GDM1 (cell line): ENCODE data around the gene GSTM5.
"Not testable (repeated sequence)": the region's sequence is repeated elsewhere in the genome, so short reads cannot be mapped to it uniquely, and the experiment has no call there.

Experiments
- DNase-seq: peaks from one replicate; lab custom pipeline; 2025; lab: John Stamatoyannopoulos, UW

Gene GSTM5

DNA sequence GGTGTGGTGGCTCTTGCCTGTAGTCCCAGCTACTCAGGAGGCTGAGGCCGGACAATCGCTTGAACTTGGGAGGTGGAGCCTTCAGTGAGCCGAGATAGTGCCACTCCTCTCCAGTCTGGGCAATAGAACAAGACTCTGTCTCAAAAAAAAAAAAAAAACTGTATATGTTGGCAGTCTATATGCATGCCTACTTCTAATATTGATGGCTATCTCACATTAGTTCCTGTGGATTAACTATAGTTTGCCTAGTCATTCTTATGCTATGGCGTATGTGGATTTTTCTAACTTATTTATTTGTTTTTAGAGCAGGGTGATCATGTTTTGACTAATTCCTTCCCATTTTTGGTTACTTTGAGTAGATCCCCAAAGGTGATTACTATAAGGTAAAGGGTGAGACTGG, 15.0 kb upstream of the GSTM5 start:
- no peak for DNase-seq

DNA sequence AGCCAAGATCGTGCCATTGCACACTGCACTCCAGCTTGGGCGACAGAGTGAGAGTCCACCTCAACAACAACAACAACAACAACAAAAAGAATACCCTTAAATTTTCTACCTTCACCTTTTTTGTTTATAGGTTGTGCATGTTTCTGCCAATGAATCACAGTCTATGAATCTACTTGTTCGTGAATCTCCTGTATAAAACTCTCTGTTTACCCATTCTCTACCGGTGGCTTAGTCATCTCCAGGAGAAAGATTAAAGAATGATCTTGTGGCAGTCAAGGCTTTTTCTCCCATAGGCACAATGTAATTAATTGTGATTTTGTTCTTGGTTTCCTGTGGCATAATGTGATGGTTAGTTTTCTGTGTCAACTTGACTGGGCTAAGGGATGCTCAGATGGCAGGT, 14.2 kb upstream of the GSTM5 start:
- not testable (repeated sequence) for DNase-seq

DNA sequence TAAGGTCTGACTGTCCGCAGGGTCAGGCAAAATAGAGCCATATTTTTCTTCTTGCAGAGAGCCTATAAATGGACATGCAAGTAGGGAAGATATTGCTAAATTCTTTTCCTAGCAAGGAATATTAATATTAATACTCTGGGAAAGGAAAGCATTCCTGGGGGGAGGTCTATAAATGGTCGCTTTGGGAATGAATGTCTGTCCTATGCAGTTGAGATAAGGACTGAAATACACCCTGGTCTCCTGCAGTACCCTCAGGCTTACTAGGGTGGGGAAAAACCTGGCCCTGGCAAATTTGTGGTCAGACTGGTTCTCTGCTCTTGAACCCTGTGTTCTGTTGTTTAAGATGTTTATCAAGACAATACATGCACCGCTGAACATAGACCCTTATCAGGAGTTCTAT, 9.1 kb upstream of the GSTM5 start:
- not testable (repeated sequence) for DNase-seq

DNA sequence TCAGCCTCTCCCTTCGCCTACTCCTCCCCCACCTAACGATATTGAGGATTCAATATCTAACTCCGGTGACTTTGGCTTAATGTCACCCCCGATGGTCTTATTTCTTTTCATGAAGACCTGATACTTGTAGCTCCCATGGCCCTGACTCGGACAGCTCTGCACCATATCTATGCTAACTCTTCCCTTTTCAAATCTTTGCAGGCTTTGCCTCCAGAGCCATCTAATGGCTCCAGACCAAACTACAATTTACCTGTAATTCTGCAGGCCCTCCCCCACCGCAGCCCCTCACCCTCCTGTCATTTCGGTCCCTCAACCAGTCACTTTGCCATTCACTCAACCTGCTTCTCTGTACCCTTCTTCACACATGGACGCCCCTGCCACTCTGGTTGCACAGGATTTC, 7.9 kb upstream of the GSTM5 start:
- no peak for DNase-seq

DNA sequence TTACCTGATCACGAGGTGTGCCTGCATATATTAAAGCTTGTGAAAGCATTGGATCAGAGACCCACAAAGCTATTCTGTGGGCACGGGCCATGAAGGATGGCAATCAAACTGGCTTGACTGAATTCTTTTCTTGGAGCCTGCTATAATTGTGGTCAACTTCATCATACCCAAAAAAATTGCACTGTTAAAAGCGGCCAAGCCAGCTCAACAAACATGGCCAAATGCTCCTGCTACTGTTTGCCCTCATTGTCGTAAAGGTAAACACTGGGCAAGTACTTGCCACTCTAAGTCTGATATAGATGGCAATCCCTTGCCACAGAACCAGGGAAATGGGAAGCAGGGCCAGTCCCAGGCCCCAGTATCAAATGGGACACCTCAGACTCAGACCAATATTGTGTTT, 6.6 kb upstream of the GSTM5 start:
- no peak for DNase-seq

DNA sequence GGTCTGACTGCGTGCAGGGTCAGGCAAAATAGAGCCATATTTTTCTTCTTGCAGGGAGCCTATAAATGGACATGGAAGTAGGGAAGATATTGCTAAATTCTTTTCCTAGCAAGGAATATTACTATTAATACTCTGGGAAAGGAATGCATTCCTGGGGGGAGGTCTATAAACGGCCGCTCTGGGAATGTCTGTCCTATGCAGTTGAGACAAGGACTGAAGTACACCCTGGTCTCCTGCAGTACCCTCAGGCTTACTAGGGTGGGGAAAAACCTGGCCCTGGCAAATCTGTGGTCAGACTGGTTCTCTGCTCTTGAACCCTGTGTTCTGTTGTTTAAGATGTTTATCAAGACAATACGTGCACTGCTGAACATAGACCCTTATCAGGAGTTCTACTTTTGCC, 3.1 kb upstream of the GSTM5 start:
- DNase-seq = not testable (repeated sequence)

DNA sequence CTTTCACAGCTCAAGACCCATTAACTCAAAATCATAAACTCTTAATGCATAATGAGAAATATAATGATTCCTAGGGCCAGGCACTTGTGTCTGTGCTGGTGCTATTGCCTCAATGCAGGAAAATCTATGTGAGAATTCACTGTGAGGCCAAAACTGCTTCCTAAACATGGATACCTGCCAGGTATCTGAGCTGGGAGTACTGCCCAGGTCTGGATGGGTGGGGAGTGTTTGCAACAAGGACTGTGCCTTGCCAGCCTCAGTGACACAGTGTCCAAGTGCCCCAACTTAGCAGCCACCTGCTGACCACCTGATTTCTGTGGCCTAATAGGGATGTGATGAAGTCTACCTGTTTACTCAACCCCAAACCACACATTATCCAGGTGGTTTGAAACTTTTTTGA, 2.2 kb upstream of the GSTM5 start:
- DNase-seq = not testable (repeated sequence)

DNA sequence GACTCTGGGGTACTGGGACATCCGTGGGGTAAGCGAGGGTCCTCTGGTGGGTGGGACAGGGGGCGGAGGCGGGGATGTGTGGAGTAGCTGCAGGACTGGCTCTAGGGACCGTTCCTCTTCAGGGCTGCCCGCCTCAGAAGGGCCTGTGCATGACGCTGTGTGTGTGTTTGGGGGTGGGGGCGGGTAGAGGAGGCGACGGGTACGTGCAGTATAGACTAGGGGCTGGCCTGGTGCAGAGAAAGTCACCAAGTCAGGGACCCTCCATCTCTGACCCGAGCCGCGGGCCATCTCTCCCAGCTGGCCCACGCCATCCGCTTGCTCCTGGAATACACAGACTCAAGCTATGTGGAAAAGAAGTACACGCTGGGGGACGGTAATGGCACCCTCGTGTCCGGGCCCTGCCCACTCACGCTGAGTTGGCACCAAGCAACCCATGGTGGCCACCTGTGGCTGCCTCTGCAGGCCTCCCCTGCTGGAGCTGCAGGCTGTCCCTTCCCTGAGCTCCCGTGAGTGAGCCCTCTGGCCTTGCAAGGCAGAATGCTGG, 342 bp downstream of the GSTM5 start:
- no peak for DNase-seq

DNA sequence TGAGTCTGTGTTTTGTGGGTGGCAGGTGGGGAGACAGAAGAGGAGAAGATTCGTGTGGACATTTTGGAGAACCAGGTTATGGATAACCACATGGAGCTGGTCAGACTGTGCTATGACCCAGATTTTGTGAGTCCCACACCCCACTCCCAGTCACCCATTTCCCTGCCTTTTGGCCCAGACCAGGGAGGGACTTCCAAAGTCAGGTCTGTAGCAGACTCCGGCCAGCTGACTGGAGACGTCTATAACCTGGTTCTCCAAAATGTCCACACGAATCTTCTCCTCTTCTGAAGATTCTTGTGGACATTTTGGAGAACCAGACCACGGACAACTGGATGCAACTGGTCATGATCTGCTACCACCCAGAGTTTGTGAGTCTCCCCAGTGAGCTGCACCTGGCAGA, 1.6 kb downstream of the GSTM5 start:
- no peak for DNase-seq

DNA sequence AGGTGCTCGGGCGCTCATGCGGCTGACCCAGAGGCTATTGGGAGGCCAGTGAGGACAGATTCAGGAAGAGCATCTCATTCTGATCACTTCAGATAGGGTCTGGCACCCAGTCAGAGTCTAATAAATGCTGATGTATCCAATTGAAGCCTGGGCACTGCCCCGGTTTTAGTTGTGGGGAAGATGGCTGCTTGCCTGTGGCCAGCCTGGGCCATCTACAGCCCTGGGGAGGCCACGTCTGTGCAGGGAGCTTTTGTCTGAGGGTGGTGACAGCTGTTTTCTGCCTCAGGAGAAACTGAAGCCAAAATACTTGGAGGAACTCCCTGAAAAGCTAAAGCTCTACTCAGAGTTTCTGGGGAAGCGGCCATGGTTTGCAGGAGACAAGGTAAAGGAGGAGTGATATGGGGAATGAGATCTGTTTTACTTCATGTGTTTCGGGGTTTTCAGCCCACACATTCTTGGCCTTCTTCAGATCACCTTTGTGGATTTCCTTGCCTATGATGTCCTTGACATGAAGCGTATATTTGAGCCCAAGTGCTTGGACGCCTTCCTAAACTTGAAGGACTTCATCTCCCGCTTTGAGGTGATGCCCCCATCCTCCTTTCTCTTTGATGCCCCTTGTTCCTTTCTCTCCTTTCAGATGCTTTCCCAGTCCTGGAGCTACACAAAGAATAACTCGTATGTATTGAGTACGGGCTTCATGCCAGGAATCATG, 2.8 kb downstream of the GSTM5 start:
- DNase-seq = no peak

DNA sequence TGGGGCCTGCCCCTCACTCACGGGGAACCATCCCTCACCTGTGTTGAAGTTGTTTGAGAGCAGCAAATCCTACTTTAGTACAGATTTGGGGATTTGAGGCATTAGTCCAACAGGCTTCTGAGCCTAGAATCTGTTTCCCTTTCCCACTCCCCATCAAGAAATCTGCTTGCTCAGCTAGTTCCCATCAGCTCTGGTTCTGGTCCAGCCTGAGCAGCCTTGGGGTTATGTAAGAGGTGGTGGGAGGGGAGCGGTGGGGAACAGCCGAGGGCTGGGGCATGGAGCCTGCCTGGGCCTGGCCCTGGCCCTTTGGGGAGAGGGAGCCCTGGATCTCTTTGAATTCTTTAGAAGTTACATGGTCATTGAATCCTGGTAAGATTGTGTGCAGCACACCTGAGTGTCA, 4.1 kb downstream of the GSTM5 start:
- DNase-seq = no peak

DNA sequence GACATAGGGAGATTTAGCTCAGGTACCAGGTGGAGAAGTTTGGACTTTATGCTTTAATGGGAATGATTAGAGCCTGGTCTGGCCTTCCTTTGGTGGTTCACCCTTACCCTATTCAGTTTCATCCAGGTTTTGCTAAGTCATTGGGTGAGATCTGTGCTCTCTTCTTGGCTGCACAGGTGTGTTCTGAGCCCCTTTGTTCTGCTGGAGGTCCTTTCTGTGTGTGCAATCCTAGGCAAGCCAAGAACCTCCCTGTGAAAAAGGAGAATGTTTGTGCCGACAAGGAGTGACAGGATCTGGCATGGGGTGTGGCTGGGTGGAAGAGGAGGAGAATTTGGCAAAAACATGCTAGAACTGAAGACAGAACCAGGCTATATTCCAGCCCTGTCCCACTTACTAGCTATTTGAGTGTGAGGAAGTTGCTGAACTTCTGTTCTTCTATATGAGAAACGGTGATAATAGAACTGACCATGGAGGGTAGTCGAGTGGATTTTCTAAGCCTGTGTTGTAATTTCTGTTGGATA, 4.6 kb downstream of the GSTM5 start:
- no peak for DNase-seq

DNA sequence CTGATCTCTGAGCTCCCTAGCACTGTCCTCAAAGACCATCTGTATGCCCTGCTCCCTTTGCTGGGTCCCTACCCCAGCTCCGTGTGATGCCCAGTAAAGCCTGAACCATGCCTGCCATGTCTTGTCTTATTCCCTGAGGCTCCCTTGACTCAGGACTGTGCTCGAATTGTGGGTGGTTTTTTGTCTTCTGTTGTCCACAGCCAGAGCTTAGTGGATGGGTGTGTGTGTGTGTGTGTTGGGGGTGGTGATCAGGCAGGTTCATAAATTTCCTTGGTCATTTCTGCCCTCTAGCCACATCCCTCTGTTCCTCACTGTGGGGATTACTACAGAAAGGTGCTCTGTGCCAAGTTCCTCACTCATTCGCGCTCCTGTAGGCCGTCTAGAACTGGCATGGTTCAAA, 5.7 kb downstream of the GSTM5 start:
- no peak for DNase-seq

DNA sequence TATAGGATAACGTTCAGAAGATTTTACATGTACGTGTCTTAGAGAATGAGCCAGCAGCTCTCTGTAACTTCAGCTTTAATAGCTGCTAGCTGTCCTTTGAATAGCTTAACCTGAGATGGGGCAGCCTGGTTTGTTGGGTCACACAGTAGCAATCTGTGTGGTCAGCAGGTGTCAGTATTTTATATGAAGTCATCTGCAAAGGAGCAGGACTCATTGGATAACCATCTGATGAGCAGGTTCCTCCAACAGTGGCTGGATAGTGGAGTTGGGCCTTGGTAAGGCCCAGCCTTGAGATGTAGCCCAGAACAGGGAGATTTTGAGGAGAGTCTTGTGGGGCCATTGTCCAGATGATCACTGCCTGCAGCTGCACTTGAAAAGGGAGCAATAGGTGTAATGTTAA, 6.4 kb downstream of the GSTM5 start:
- DNase-seq = no peak

DNA sequence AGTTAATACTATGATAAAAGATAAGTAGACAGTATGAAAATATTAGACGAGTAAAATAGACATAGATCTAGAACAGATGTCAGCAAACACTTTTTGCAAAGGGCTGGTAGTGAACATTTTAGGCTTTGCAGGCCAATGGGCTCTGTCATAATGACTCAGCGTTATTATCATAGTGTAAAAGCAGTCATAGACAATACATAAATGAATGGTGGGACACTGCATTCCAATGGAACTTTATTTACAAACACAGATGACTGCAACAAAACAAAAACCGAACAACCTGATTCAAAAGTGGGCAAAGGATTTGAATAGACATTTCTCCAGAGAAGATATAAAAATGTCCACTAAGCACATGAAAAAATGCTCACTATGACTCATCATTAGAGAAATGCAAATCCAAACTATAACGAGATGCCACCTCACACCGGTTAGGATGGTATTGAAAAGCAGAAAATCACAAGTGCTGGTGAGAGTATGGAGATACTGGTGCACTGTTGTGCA, 7.3 kb downstream of the GSTM5 start:
- no peak for DNase-seq

DNA sequence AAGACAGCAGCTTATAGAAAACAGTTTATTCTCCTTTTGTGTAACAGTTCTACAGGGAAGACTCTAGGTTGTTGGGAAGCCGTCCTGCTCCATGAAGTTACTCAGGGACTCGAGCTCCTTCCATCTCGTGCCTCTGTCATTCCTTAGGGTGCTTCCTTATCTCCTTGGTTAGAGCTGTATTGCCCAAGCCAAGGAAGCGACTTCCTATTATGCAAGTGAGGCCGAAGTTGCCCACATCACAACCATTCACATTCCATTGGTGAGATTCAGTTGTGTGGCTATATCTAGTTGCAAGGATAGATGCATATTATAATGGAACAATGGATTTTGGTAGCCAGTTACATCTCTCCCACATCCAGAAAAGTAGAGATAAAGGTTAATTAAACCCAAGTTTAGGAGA, 9.0 kb downstream of the GSTM5 start:
- DNase-seq = no peak

DNA sequence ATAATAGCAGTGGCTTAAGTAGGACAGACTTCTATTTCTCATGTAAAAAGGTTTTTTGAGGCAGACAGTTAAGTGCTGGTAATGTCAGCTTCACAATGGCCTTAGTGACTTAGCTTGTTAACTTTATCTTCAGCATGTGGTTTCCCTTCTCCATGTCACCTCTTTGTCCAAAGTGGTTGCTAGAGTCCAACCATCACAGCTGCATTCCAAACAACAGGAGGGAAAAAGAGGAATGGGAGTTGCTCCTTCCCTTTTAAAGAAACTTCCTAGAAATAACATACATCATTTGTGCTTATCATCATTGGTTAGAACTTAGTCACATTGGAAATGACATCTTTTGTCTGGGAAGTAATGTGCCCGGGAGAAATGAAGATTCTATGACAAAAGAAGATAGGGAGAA, 9.9 kb downstream of the GSTM5 start:
- no peak for DNase-seq

DNA sequence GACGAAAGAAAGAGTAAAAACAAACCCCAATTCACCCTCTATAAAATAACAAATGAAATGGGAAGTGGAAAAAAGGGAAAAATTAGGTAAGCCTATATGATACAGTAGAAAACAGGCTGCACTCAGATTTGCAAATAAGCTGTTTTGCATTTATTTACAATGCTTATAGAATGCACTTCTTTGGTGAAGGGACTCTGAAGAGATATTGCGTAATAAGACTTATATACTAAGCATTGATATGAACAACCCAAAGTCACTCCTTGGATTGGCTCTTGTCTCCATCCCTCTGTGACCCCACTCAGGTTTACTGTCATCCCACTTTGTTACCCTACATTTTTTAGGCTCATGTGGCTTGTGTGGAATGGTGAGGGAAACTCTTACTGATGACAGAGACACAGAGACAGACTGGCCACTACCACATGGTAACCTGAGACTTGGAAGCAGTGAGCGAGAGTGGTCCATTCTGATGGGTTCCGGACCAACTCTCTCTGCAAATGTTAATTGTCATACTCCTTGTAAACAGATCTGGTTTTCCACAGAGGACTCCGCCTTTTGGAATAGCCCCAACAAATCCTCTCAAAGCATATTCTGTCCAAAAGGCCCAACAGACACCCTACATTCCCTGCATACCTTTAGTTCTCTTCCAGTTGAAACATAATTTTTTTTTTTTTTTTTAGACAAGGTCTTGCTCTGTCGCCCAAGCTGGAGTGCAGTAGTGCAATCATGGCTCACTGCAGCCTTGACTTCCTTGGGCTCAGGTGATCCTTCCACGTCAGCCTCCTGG, 11.0 kb downstream of the GSTM5 start:
- DNase-seq = no peak

DNA sequence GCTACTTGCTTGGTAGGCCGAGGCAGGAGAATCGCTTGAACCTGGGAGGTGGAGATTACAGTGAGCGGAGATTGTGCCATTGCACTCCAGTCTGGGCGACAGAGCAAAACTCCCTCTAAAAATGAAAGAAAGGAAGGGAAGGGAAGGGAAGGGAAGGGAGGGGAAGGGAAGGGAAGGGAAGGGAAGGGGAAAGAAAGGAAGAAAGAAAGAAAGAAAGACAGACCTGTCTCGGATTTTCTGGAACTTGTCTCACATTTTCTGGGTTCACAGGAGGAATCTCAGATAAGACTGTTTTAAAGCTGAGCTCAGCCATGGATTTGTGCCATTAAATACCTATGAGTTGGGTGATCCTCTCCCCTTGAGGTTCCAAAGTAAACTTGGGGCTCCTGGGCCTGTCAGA, 12.9 kb downstream of the GSTM5 start:
- DNase-seq = no peak

DNA sequence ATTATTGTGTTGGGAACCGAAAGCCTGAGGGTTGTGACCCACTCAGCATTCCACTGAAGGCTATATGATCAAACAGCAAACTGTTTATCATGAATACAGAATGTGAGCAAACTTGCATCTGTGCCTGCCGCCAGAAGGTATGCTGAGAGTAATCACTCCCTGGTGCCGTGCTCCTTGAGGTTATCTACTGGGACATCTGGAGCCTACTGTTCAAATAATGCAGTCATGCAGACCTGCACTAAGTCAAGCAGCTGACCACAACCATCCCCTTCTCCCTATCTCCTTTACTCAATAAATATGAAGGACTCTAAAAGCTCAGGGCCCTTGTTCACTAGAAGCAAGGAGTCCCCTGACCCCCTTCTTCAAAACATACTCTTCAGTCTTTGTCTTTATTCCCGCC, 13.5 kb downstream of the GSTM5 start:
- DNase-seq = no peak

DNA sequence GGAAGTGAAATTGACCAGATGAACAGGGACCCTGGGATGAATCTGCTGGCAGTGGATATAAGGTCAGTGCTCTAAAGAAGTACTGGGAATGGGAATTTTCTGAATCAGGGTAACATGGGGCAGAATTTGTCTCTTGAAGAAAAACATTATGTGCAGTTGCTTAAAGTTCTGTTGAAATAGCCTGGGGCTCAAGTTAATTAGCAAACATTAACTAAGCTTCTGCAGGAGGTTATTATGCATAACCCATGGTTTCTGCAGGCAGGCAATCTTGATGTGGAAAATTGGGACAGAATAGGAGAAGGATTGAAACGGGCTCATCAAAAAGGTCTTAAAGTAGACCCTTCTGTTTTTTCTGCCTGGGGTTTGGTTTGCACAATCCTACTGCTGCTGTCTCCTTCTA, 14.0 kb downstream of the GSTM5 start:
- no peak for DNase-seq

DNA sequence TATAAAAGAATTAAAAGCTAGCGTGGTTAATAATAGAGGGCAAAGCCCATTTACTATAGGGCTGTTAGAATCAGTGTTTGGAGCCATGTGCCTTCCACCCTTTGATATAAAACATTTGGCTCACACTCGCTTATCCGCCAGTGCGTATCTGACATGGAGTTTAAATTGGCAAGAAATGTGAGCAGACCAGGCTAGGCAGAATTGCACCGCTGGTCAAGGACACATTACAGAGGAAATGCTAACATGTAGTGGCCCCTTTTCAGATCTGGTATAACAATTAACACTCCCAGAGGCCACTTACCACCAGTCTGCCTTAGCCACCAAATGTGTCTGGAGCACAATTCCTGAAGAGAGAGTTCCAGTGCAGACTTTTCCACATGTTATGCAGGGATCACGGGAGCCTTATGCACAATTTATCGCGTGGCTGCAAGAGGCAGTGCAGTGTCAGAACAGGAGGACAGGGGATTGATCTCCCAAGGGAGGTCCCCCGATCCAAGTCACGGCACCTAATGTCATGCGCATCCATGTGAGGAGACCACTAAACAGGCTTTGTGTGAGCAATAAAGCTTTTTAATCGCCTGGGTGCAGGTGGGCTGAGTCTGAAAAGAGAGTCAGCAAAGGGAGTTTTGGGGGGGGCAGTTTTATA, 14.8 kb downstream of the GSTM5 start:
- DNase-seq = no peak

DNA sequence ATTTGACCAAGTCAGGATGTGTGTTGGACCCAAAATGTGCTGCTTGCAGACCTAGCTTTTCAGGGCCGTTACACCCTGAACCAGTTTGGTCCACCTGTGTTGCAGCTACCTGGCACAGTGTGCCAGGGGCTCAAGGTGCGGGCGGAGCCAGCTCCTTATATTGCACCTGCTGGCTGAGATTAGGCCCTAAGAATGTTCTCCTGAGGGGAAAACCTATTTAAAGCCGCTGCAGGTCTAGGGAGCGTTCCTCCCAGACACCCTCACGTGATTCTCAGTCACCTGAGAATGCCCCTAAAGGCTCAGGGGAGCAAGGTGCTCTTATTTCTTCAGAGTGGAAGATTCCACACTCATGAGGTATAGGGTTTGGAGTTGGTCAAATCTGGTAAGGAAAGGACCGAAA, 16.8 kb downstream of the GSTM5 start:
- DNase-seq = no peak
